ENCODE results near the gene LGALS3BP.

GRCh38 chr17:78922816-78923498, 56.8 kb downstream of the LGALS3BP start:
- TF ChIP-seq POLR2AphosphoS5 (IDR thresholded peaks at IDR 0.05; ENCODE audit: insufficient read depth in 1 of 2, low read depth in 1 of 2) (no peak), CTCF (IDR thresholded peaks at IDR 0.05) (no peak), POLR2A (IDR thresholded peaks at IDR 0.05) (no peak)
